Breast epithelium (tissue), 3 donors: Measurements from ENCODE around the gene PRXL2A.

Source experiments
- POLR2A ChIP-seq: fragments of 450-650 bp; IDR thresholded peaks from one replicate; pipeline ENCODE4 v1.6.1; 2016; ENCODE audit warnings: antibody characterized with exemption, mild to moderate bottlenecking, moderate library complexity
- TF ChIP-seq, protein P1 (sequence below), 3 donors: fragments of 450-650 bp; IDR thresholded peaks; one replicate each; pipeline ENCODE4 v1.5.1; 2016 to 2017; ENCODE audit warnings: antibody characterized with exemption in 3 of 3, mild to moderate bottlenecking in 3 of 3, moderate library complexity in 3 of 3

DNA sequence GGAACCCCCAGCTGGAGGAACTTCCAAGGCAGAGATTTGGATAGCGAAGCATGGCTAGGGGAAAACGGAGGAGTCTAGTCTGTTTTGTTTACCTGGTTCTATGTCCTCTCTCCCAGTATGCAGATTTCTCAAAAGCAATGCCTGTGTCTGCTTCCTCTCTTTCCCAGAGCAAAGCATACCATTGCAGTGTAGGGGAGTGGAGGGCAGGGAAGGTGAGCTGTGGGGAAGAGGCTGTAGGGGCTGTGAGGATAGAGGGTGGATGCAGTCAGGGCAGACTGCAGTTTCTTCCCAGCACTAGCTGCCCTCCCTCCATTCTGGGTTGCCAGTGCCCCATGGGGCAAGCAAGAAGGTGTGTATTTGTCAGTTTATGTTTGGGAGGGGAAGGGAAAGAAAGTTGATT is 28.9 kb downstream of the PRXL2A start:
- TF ChIP-seq, protein P1, sequence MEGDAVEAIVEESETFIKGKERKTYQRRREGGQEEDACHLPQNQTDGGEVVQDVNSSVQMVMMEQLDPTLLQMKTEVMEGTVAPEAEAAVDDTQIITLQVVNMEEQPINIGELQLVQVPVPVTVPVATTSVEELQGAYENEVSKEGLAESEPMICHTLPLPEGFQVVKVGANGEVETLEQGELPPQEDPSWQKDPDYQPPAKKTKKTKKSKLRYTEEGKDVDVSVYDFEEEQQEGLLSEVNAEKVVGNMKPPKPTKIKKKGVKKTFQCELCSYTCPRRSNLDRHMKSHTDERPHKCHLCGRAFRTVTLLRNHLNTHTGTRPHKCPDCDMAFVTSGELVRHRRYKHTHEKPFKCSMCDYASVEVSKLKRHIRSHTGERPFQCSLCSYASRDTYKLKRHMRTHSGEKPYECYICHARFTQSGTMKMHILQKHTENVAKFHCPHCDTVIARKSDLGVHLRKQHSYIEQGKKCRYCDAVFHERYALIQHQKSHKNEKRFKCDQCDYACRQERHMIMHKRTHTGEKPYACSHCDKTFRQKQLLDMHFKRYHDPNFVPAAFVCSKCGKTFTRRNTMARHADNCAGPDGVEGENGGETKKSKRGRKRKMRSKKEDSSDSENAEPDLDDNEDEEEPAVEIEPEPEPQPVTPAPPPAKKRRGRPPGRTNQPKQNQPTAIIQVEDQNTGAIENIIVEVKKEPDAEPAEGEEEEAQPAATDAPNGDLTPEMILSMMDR (IDR thresholded peaks at IDR 0.05) = no peak
- no peak for TF ChIP-seq POLR2A
